ENCODE measurements around the gene TSR2. TPM values are rescaled to one million over a fixed set of nuclear protein-coding genes. Genes with fewer than 3 reads are reported as not detected.
A peak's percentile ranks its signal among the peaks of the same experiment; 100 is the strongest.

Gene TSR2
- total and polyA plus RNA-seq, 2 experiments from 2014 or later: 26.0 to 60.1 TPM

- TF ChIP-seq ETS1 (IDR thresholded peaks at IDR 0.05) (no peak), CREB1 (CRISPR knock-in tag; IDR thresholded peaks at IDR 0.05; ENCODE audit: low read depth) (no peak)
Measured at GRCh38 chrX:54449929-54450328, 9.7 kb downstream of the TSR2 start (continued).

GRCh38 chrX:54452920-54453319 lies 12.7 kb downstream of the TSR2 start:
- peak; percentile 58 for DNase-seq (ENCODE audit: low spot score)
- no peaks in the 10 kb centered on the region for H3K27me3 Mint-ChIP-seq (ENCODE audit: insufficient read depth, low read depth, poor library complexity)

GRCh38 chrX:54470054-54470760 lies 30.0 kb downstream of the TSR2 start:
- Histone ChIP-seq H3F3A (replicated peaks; ENCODE audit: low read depth) (no peaks in the 10 kb centered on the region), H3K79me2 (replicated peaks; ENCODE audit: insufficient read depth) (0 out of 2 replicates have a peak, but pooled peaks cover 6% of the 10 kb centered on the region), H3K27me3 (ENCODE audit: insufficient read depth) (no peaks in the 10 kb centered on the region), H3K9me2 (ENCODE audit: insufficient read depth) (no peaks in the 10 kb centered on the region), H3K4me3 (no peak overlapping the region), H3K4me2 (no peak overlapping the region), H4K20me1 (replicated peaks; ENCODE audit: insufficient read depth) (no peaks in the 10 kb centered on the region), H3K36me3 (ENCODE audit: insufficient read depth) (no peaks in the 10 kb centered on the region), H3K27ac (ENCODE audit: low read depth) (no peak overlapping the region), H2AFZ (no peak overlapping the region), H3K4me1 (ENCODE audit: insufficient read depth) (no peaks in the 10 kb centered on the region)
- no peaks in the 10 kb centered on the region for H3K9me3 Mint-ChIP-seq
- ATAC-seq: peak; percentile 66
- no peaks in the 10 kb centered on the region for H3K4me1 Mint-ChIP-seq
- no peak overlapping the region for H3K4me3 Mint-ChIP-seq
- peaks cover 20% of the 10 kb centered on the region for H3K36me3 Mint-ChIP-seq (ENCODE audit: low read depth)
- TF ChIP-seq POLR2AphosphoS5 (IDR thresholded peaks at IDR 0.05; ENCODE audit: low read depth) (no peak), CTCF (conservative IDR thresholded peaks at IDR 0.05; ENCODE audit: low read depth in 2 of 2) (peak in 1 of 2 experiments; percentile 27; a peak in 1 of 4 replicates)
- no peak for DNase-seq (ENCODE audit: low spot score)
- no peak overlapping the region for H3K27ac Mint-ChIP-seq
- no peaks in the 10 kb centered on the region for H3K27me3 Mint-ChIP-seq (ENCODE audit: insufficient read depth, low read depth, poor library complexity)

More at GRCh38 chrX:54452920-54453319, 12.7 kb downstream of the TSR2 start:
- Histone ChIP-seq H3K27me3 (ENCODE audit: insufficient read depth) (no peaks in the 10 kb centered on the region), H3K79me2 (replicated peaks; ENCODE audit: insufficient read depth) (no peaks in the 10 kb centered on the region), H3K36me3 (ENCODE audit: insufficient read depth) (no peaks in the 10 kb centered on the region), H3K27ac (ENCODE audit: low read depth) (no peak overlapping the region), H3F3A (replicated peaks; ENCODE audit: low read depth) (no peaks in the 10 kb centered on the region), H4K20me1 (replicated peaks; ENCODE audit: insufficient read depth) (no peaks in the 10 kb centered on the region), H3K4me1 (ENCODE audit: insufficient read depth) (no peaks in the 10 kb centered on the region), H2AFZ (no peak overlapping the region), H3K9me2 (ENCODE audit: insufficient read depth) (no peaks in the 10 kb centered on the region), H3K4me3 (no peak overlapping the region), H3K4me2 (no peak overlapping the region)
- H3K4me3 Mint-ChIP-seq: no peak overlapping the region
- no peak overlapping the region for H3K27ac Mint-ChIP-seq
- TF ChIP-seq ZNF114 (CRISPR knock-in tag; IDR thresholded peaks at IDR 0.05) (no peak), CTCF (conservative IDR thresholded peaks at IDR 0.05; ENCODE audit: low read depth in 2 of 2) (peak; percentile 43 to 59)
- H3K4me1 Mint-ChIP-seq: peaks cover 3% of the 10 kb centered on the region
- peaks cover 18% of the 10 kb centered on the region for H3K36me3 Mint-ChIP-seq (ENCODE audit: low read depth)
- ATAC-seq: peak; percentile 93
- no peaks in the 10 kb centered on the region for H3K9me3 Mint-ChIP-seq

Data from GM23338 (cell line).